Common myeloid progenitor, CD34-positive (primary cell): ENCODE measurements around the gene GJA4.

ENCODE experiments used
- CTCF ChIA-PET: fragments of 350-600 bp; sonication (Branson Sonifier 250); formaldehyde crosslinking; loops from one replicate; lab custom pipeline; 2021; ENCODE audit warnings: antibody characterized with exemption; lab: Charles Lee
- POLR2A ChIA-PET: fragments of 350-600 bp; sonication (Branson Sonifier 250); formaldehyde crosslinking; loops from one replicate; lab custom pipeline; 2021; ENCODE audit warnings: antibody characterized with exemption; lab: Charles Lee
- DNase-seq, 3 donors: peaks; one replicate each; pipeline versions ENCODE4 v3.0.0 to v3.0.0-alpha.2; 2013
- H3K27ac ChIP-seq, 2 experiments: 1 replicate in 1 of 2; 2 replicates in 1 of 2; pipeline ENCODE4 v1.7.0; 2013; ENCODE audit warnings: inconsistent platforms in 2 of 2, low read length in 2 of 2, mild to moderate bottlenecking in 2 of 2, low read depth in 1 of 2, moderate library complexity in 1 of 2; ENCODE audit not compliant: severe bottlenecking in 2 of 2, insufficient read depth in 1 of 2, poor library complexity in 1 of 2
- H3K27me3 ChIP-seq, 5 experiments: replicated peaks in 2 of 5; 1 replicate in 3 of 5; 2 replicates in 2 of 5; pipeline versions ENCODE4 v1.6.1 to v1.7.0; 2013; ENCODE audit warnings: low read length in 4 of 5, mild to moderate bottlenecking in 2 of 5, moderate library complexity in 2 of 5, inconsistent platforms in 1 of 5; ENCODE audit not compliant: insufficient read depth in 5 of 5, control insufficient read depth in 4 of 5
- H3K36me3 ChIP-seq, 4 experiments: 1 replicate in 2 of 4; 2 replicates in 2 of 4; pipeline versions ENCODE4 v1.6.1 to v1.7.0; 2013; ENCODE audit warnings: low read length in 3 of 4, control low read depth in 1 of 4, mild to moderate bottlenecking in 1 of 4; ENCODE audit not compliant: control insufficient read depth in 4 of 4, insufficient read depth in 4 of 4
- H3K4me1 ChIP-seq, 4 experiments: 1 replicate in 3 of 4; 2 replicates in 1 of 4; pipeline versions ENCODE4 v1.6.1 to v1.7.1; 2013; ENCODE audit warnings: low read length in 3 of 4, mild to moderate bottlenecking in 3 of 4, control low read depth in 1 of 4, inconsistent platforms in 1 of 4, moderate library complexity in 1 of 4; ENCODE audit not compliant: control insufficient read depth in 4 of 4, insufficient read depth in 4 of 4; ENCODE audit errors: control extremely low read depth in 1 of 4
- H3K4me3 ChIP-seq, 7 experiments: 1 replicate in 4 of 7; 2 replicates in 3 of 7; pipeline versions ENCODE4 v1.5.1 to v1.7.0; 2013; ENCODE audit warnings: mild to moderate bottlenecking in 7 of 7, low read length in 6 of 7, moderate library complexity in 6 of 7, inconsistent platforms in 2 of 7, low read depth in 2 of 7, control low read depth in 1 of 7; ENCODE audit not compliant: insufficient read depth in 4 of 7, control insufficient read depth in 1 of 7; ENCODE audit errors: extremely low read depth in 1 of 7
- H3K9me3 ChIP-seq, 5 experiments: 1 replicate in 4 of 5; 2 replicates in 1 of 5; pipeline versions ENCODE4 v1.6.1 to v1.7.1; 2013; ENCODE audit warnings: low read length in 4 of 5, mild to moderate bottlenecking in 2 of 5, inconsistent platforms in 1 of 5, low read depth in 1 of 5, moderate library complexity in 1 of 5; ENCODE audit not compliant: control insufficient read depth in 4 of 5, insufficient read depth in 2 of 5; ENCODE audit errors: control extremely low read depth in 1 of 5
- WGBS: methylation state at CpG from one replicate; pipeline ENCODE4 v1.1.5; 2013; ENCODE audit not compliant: insufficient coverage; 5-methylcytosine and 5-hydroxymethylcytosine counted together

The GJA4 gene

DNA sequence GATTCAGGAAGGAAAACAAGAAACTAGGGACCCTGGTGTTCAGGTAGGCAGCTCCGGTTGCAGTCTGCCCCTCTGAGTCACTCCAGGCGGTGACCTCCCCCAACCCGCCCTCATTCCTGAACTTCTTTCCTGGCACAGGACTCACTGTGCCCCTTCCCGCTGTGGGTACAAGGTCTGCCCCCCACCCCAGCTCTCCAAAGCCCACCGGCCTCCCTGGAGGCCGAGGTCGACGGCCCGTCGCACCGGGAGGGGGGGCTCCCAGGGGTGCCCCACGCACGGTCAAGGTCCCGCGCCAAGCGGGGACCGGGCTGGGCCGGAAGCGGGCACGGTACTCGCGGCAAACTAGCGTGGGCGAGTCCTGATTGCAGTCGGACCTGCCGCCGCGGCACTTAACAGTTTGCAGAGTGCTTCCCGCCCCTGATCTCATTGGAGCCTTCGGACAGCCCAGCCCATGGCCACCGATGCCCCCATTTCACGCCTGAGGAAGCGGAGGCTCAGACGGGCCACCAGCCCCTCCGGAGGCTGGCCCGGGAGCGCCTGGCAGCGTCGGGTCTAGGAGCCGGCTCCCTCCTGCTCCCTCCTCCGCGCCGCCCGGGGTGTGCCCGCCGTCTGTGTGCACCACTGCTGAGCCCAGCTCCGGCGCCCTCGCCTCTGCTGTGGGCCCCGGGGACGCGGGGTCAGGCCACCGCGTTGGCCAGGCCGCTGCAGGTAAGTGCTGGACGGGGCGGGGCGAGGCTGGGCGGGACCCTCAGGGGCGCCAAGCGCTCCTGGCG lies 11.5 kb upstream of the GJA4 start, which contains the start of gene GJB3:
Gene GJB3, plus strand, starts transcription at position 144 of the 773 bp plus-strand sequence. CDS start 3,549 bp downstream, outside the sequence.
- peak within 1 kb of the TSS in 4 of 7 experiments; percentile 26 to 59 (median 42) for H3K4me3 ChIP-seq
- ChIA-PET POLR2A (no interaction called here), CTCF (no interaction called here)
- H3K36me3 ChIP-seq = no peaks in the 10 kb centered on the region
- no peaks in the 10 kb centered on the region for H3K9me3 ChIP-seq
- peaks cover 0 to 25% (median 11%) of the 10 kb centered on the region in 4 experiments for H3K4me1 ChIP-seq
- H3K27me3 ChIP-seq = peaks cover 0 to 44% (median 18%) of the 10 kb centered on the region in 5 experiments
- H3K27ac ChIP-seq = no peak within 1 kb of the TSS
- DNase-seq = peak in 1 of 3 donors; percentile 34
- WGBS = 5% methylated on average over 55 of the region's 62 CpGs

DNA sequence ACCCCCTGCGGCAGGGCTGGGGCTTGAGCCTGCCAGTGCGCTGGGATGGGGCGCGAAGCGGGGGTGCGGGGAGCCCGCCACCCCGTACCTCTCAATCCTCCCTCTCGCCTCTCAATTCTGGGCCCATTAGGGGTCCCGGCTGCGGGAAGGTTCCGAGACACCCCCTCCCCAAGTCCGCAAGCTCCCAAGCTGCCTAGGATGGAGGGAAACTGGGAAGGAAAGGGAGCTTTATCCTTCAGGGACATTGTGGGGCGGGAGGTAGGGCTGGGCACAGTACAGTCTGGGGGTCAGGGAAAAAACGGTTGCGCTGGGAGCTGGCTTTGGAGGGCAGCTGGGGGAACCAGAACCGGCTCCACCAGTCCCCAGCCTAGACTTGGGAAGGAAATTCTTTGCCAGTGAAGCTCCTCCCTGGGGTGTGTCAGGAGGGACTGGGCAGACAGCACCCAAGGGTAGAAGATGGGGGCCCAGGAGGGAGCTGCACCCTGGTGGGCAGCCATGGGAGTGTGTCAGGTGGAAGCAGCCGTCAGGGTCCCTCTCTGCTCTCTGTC lies 10.9 kb upstream of the GJA4 start:
- Histone ChIP-seq H3K27me3 (peaks cover 0 to 44% (median 15%) of the 10 kb centered on the region in 5 experiments), H3K4me1 (peaks cover 0 to 18% (median 9%) of the 10 kb centered on the region in 4 experiments), H3K36me3 (no peaks in the 10 kb centered on the region), H3K9me3 (no peaks in the 10 kb centered on the region), H3K27ac (no peak overlapping the region), H3K4me3 (peak overlapping the region in 3 of 7 experiments; percentile 6 to 46 (median 39))
- WGBS = 44% methylated on average over 5 of the region's 18 CpGs
- DNase-seq = no peak
- POLR2A ChIA-PET = no interaction called here
- CTCF ChIA-PET = interaction anchor here (1.0 kb wide), 1 partner anchor 71 kb away, joined by 4 read pairs; no protein-coding TSS in a partner anchor

DNA sequence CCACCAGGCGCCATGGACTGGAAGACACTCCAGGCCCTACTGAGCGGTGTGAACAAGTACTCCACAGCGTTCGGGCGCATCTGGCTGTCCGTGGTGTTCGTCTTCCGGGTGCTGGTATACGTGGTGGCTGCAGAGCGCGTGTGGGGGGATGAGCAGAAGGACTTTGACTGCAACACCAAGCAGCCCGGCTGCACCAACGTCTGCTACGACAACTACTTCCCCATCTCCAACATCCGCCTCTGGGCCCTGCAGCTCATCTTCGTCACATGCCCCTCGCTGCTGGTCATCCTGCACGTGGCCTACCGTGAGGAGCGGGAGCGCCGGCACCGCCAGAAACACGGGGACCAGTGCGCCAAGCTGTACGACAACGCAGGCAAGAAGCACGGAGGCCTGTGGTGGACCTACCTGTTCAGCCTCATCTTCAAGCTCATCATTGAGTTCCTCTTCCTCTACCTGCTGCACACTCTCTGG lies 8.0 kb upstream of the GJA4 start:
- ChIA-PET CTCF (interaction anchor here (0.8 to 1.3 kb wide), 3 partner anchors 60 to 82 kb away, joined by 3 to 4 read pairs (median 3); no protein-coding TSS in a partner anchor), POLR2A (no interaction called here)
- no peaks in the 10 kb centered on the region for H3K9me3 ChIP-seq
- H3K4me3 ChIP-seq = no peak overlapping the region
- DNase-seq = no peak
- H3K36me3 ChIP-seq = no peaks in the 10 kb centered on the region
- 94% methylated on average over 28 of the region's 28 CpGs for WGBS
- H3K27ac ChIP-seq = no peak overlapping the region
- peaks cover 0 to 43% (median 15%) of the 10 kb centered on the region in 5 experiments for H3K27me3 ChIP-seq
- H3K4me1 ChIP-seq = peaks cover 0 to 12% (median 6%) of the 10 kb centered on the region in 4 experiments

DNA sequence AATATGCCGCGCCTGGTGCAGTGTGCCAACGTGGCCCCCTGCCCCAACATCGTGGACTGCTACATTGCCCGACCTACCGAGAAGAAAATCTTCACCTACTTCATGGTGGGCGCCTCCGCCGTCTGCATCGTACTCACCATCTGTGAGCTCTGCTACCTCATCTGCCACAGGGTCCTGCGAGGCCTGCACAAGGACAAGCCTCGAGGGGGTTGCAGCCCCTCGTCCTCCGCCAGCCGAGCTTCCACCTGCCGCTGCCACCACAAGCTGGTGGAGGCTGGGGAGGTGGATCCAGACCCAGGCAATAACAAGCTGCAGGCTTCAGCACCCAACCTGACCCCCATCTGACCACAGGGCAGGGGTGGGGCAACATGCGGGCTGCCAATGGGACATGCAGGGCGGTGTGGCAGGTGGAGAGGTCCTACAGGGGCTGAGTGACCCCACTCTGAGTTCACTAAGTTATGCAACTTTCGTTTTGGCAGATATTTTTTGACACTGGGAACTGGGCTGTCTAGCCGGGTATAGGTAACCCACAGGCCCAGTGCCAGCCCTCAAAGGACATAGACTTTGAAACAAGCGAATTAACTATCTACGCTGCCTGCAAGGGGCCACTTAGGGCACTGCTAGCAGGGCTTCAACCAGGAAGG lies 7.4 kb upstream of the GJA4 start:
- Histone ChIP-seq H3K4me3 (no peak overlapping the region), H3K36me3 (no peaks in the 10 kb centered on the region), H3K4me1 (peaks cover 0 to 12% (median 6%) of the 10 kb centered on the region in 4 experiments), H3K27me3 (peaks cover 0 to 38% (median 14%) of the 10 kb centered on the region in 5 experiments), H3K27ac (no peak overlapping the region), H3K9me3 (no peaks in the 10 kb centered on the region)
- WGBS = 93% methylated on average over 22 of the region's 22 CpGs
- ChIA-PET POLR2A (no interaction called here), CTCF (interaction anchor here (0.9 to 1.3 kb wide), 2 partner anchors 69 to 82 kb away, joined by 3 to 4 read pairs; no protein-coding TSS in a partner anchor)
- no peak for DNase-seq

DNA sequence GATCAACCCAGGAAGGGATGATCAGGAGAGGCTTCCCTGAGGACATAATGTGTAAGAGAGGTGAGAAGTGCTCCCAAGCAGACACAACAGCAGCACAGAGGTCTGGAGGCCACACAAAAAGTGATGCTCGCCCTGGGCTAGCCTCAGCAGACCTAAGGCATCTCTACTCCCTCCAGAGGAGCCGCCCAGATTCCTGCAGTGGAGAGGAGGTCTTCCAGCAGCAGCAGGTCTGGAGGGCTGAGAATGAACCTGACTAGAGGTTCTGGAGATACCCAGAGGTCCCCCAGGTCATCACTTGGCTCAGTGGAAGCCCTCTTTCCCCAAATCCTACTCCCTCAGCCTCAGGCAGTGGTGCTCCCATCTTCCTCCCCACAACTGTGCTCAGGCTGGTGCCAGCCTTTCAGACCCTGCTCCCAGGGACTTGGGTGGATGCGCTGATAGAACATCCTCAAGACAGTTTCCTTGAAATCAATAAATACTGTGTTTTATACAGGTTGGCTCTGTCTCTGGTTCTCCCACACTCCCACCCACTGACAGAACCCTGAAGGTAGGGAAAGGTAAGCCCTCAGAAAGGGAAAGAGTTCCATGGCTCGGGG lies 6.8 kb upstream of the GJA4 start:
- H3K36me3 ChIP-seq = no peaks in the 10 kb centered on the region
- WGBS = 67% methylated on average over 3 of the region's 4 CpGs
- ChIA-PET CTCF (interaction anchor here (0.6 to 4.7 kb wide), 11 partner anchors 10 to 625 kb away, joined by 3 to 29 read pairs (median 3); partner anchors contain the start of gene SMIM12), POLR2A (no interaction called here)
- H3K4me3 ChIP-seq = no peak overlapping the region
- no peaks in the 10 kb centered on the region for H3K9me3 ChIP-seq
- no peak overlapping the region for H3K27ac ChIP-seq
- peaks cover 0 to 12% (median 5%) of the 10 kb centered on the region in 4 experiments for H3K4me1 ChIP-seq
- no peak for DNase-seq
- peaks cover 0 to 31% (median 10%) of the 10 kb centered on the region in 5 experiments for H3K27me3 ChIP-seq

DNA sequence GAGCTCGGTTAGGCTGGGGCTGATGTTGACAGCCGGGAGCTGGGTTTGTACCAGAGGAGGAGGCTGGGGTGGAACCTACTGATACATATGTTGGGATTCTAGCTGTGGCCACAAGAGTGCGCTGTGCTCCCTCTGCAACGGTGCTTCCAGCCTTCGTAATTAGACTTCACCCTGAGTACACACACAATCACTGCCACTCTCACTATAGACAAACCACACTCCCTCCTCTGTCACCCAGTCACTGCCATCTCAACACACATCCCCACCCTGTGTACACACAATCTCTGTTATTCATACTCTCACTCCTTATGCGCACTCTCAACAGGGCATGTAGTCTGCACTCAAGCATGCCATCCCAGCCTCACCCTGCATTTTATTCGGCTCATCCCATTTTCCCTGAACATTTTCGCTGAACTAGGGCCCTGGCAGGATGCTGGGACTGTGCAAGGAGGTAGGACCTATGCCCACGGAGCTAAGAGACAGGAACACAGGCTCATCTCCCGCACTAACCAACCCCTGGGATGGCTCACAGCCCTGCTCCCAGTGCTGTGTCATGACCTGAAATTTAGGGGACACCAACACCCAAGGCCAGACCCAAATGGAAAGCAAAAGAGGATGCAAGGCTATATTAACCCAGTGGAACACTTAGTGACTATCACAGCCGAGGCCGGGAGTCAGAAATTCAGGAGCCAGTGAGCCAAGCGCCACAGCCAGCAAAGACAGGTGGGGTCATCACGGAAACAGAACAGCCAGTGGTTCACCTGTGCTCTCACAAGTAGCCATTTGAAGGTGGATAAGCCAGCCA lies 6.1 kb upstream of the GJA4 start:
- Histone ChIP-seq H3K36me3 (no peaks in the 10 kb centered on the region), H3K4me3 (no peak overlapping the region), H3K9me3 (no peaks in the 10 kb centered on the region), H3K27ac (no peak overlapping the region), H3K27me3 (peaks cover 0 to 29% (median 9%) of the 10 kb centered on the region in 5 experiments), H3K4me1 (peaks cover 0 to 4% (median 2%) of the 10 kb centered on the region in 4 experiments)
- CTCF ChIA-PET = interaction anchor here (0.6 to 4.7 kb wide), 15 partner anchors 9 to 624 kb away, joined by 3 to 29 read pairs (median 3); partner anchors contain the start of gene SMIM12
- DNase-seq = peak; percentile 70 to 85 (median 80)
- 61% methylated on average over 12 of the region's 14 CpGs for WGBS
- POLR2A ChIA-PET = no interaction called here
